HEK293T (cell line): ENCODE data around the gene RASA1.

Experiments
- ELF4 ChIP-seq: fragments of 450-650 bp; IDR thresholded peaks from 2 replicates; pipeline ENCODE4 v1.6.1; 2017; ENCODE audit warnings: antibody characterized with exemption
- FOXA1 ChIP-seq: fragments of 450-650 bp; IDR thresholded peaks from 2 replicates; pipeline ENCODE4 v1.6.1; 2016; ENCODE audit warnings: mild to moderate bottlenecking
- FOXK2 ChIP-seq: fragments of 450-650 bp; IDR thresholded peaks from 2 replicates; pipeline ENCODE4 v1.6.1; 2016; ENCODE audit warnings: mild to moderate bottlenecking
- FOXM1 ChIP-seq: fragments of 450-650 bp; IDR thresholded peaks from 2 replicates; pipeline ENCODE4 v1.6.1; 2017; ENCODE audit warnings: mild to moderate bottlenecking, borderline replicate concordance
- L3MBTL2 ChIP-seq: fragments of 450-650 bp; conservative IDR thresholded peaks from 2 replicates; pipeline ENCODE4 v1.6.1; 2016; ENCODE audit warnings: mild to moderate bottlenecking
- NFRKB ChIP-seq: fragments of 450-650 bp; IDR thresholded peaks from 2 replicates; pipeline ENCODE4 v1.6.1; 2016; ENCODE audit warnings: mild to moderate bottlenecking, moderate library complexity
- SUZ12 ChIP-seq: fragments of 450-650 bp; IDR thresholded peaks from 2 replicates; pipeline ENCODE4 v1.6.1; 2016; ENCODE audit warnings: mild to moderate bottlenecking
- TARDBP ChIP-seq: fragments of 450-650 bp; IDR thresholded peaks from 2 replicates; pipeline ENCODE4 v1.6.1; 2016
- ZNF384 ChIP-seq: fragments of 450-650 bp; IDR thresholded peaks from 2 replicates; pipeline ENCODE4 v1.6.1; 2016

GRCh38 chr5:87400305-87400899 is 132.7 kb downstream of the RASA1 start:
- no peak for TF ChIP-seq ELF4
- TF ChIP-seq FOXK2, result no peak
- TF ChIP-seq NFRKB, result no peak
- TF ChIP-seq FOXA1, result no peak
- no peak for TF ChIP-seq L3MBTL2
- no peak for TF ChIP-seq FOXM1
- TF ChIP-seq ZNF384, result no peak
- no peak for TF ChIP-seq SUZ12
- no peak for TF ChIP-seq TARDBP
